Kidney (tissue), 14 donors: Measurements from ENCODE around the gene RAB19. TPM values are rescaled to one million over a fixed set of nuclear protein-coding genes. Genes with fewer than 3 reads are reported as not detected.

Experiments used
- DNase-seq, 5 donors: peaks; one replicate each; pipeline ENCODE4 v3.0.0-alpha.2; 2013 to 2020
- FAIRE-seq: peaks from 2 replicates; lab custom pipeline; 2012; peaks lifted over from hg19 to GRCh38; lab: Jason Lieb, UNC
- H3K27ac ChIP-seq, 2 donors: one replicate each; pipeline ENCODE4 v1.7.0; 2013; ENCODE audit warnings: low read depth in 2 of 2, low read length in 2 of 2, inconsistent platforms in 1 of 2
- H3K27me3 ChIP-seq: one replicate; pipeline ENCODE4 v1.7.1; 2013; ENCODE audit warnings: low read length, inconsistent platforms; ENCODE audit not compliant: control insufficient read depth, insufficient read depth
- H3K36me3 ChIP-seq, 3 donors: one replicate each; pipeline versions ENCODE4 v1.7.0 to v1.7.1; 2013; ENCODE audit warnings: low read length in 3 of 3, control low read depth in 1 of 3, inconsistent platforms in 1 of 3; ENCODE audit not compliant: insufficient read depth in 3 of 3, control insufficient read depth in 2 of 3
- H3K4me1 ChIP-seq, 3 donors: one replicate each; pipeline versions ENCODE4 v1.7.0 to v1.7.1; 2013; ENCODE audit warnings: low read length in 3 of 3, inconsistent platforms in 1 of 3, low read depth in 1 of 3; ENCODE audit not compliant: control insufficient read depth in 2 of 3, insufficient read depth in 2 of 3
- H3K4me3 ChIP-seq, 3 donors: one replicate each; pipeline versions ENCODE4 v1.7.0 to v1.8.1; 2013; ENCODE audit warnings: low read length in 3 of 3, control low read depth in 1 of 3, inconsistent platforms in 1 of 3
- H3K9ac ChIP-seq, 3 donors: one replicate each; pipeline versions ENCODE4 v1.7.0 to v1.7.1; 2013; ENCODE audit warnings: low read length in 3 of 3, control low read depth in 1 of 3, inconsistent platforms in 1 of 3
- H3K9me3 ChIP-seq, 3 donors: one replicate each; pipeline versions ENCODE4 v1.7.0 to v1.7.1; 2013; ENCODE audit warnings: low read length in 3 of 3, control low read depth in 1 of 3, inconsistent platforms in 1 of 3; ENCODE audit not compliant: control insufficient read depth in 2 of 3, insufficient read depth in 1 of 3
- CTCF ChIP-seq: IDR thresholded peaks from 3 replicates; pipeline ENCODE4 v1.5.1; 2012; ENCODE audit warnings: mild to moderate bottlenecking, moderate library complexity, borderline replicate concordance; ENCODE audit not compliant: insufficient read depth; ENCODE audit errors: extremely low read depth
- intact Hi-C: fragments of 100-400 bp; cut with DNase I; formaldehyde crosslinking; loops from one replicate; pipeline ENCODE4 v1.11.1; 2022
- polyA plus RNA-seq: library from polyadenylated mRNA; stranded (reverse); fragments of 350-450 nt; fragmentation: Illumina TruSeq; extraction: RNeasy Lipid Tissue Mini Kit (QIAGEN cat#74804); gene quantifications from one replicate; pipeline ENCODE4 v1.2.3, GENCODE V29; 2014; ENCODE audit warnings: low read depth, low replicate concordance; ENCODE audit not compliant: insufficient read depth
- total RNA-seq: library from RNA; stranded (reverse); fragmentation: NEBNext Ultra II Directional; extraction: Animal tissue kit (Norgen Biotek cat#: 25700); gene quantifications from one replicate; pipeline ENCODE4 v1.2.1, GENCODE V29; 2021
- donor health status: control.
- donor health status: control.
- donor health status: control.
- donor health status: control.
- donor health status: control.
- donor health status: DM: yes; HTN: yes; CAD: no.
- donor health status: Normal renal cell carcinoma (clear cell type).

The RAB19 gene
- total and polyA plus RNA-seq, 2 donors from 2014 or later, result 0.82 to 11.5 TPM

GRCh38 chr7:140360697-140361229, 43.1 kb upstream of the RAB19 start:
- H3K9ac ChIP-seq, result no peak overlapping the region
- DNase-seq (no peak), FAIRE-seq (no peak)
- H3K27me3 ChIP-seq, result no peaks in the 10 kb centered on the region
- H3K36me3 ChIP-seq, result peaks cover 0 to 9% (median 2%) of the 10 kb centered on the region in 3 donors
- H3K9me3 ChIP-seq, result no peaks in the 10 kb centered on the region
- peaks cover 0 to 2% (median 0%) of the 10 kb centered on the region in 3 donors for H3K4me1 ChIP-seq
- H3K4me3 ChIP-seq, result no peak overlapping the region
- no peak overlapping the region for H3K27ac ChIP-seq
- TF ChIP-seq CTCF, result no peak
- intact Hi-C loops, result no loop called here

GRCh38 chr7:140364819-140365218, 39.0 kb upstream of the RAB19 start:
- Histone ChIP-seq H3K27ac (no peak overlapping the region), H3K4me3 (no peak overlapping the region), H3K27me3 (no peaks in the 10 kb centered on the region), H3K9ac (no peak overlapping the region), H3K36me3 (peaks cover 0 to 6% (median 0%) of the 10 kb centered on the region in 3 donors), H3K4me1 (no peaks in the 10 kb centered on the region), H3K9me3 (no peaks in the 10 kb centered on the region)
- FAIRE-seq (no peak), DNase-seq (no peak)
- TF ChIP-seq CTCF, result no peak
- intact Hi-C loops, result no loop called here

GRCh38 chr7:140367528-140367927, 36.3 kb upstream of the RAB19 start:
- H3K4me1 ChIP-seq, result no peaks in the 10 kb centered on the region
- FAIRE-seq, result no peak
- H3K27ac ChIP-seq, result no peak overlapping the region
- no peak for DNase-seq
- intact Hi-C loops, result no loop called here
- H3K4me3 ChIP-seq, result no peak overlapping the region
- peaks cover 0 to 6% (median 0%) of the 10 kb centered on the region in 3 donors for H3K36me3 ChIP-seq
- H3K9me3 ChIP-seq, result no peaks in the 10 kb centered on the region
- H3K9ac ChIP-seq, result no peak overlapping the region
- no peaks in the 10 kb centered on the region for H3K27me3 ChIP-seq
- no peak for TF ChIP-seq CTCF

GRCh38 chr7:140369294-140369693, 34.6 kb upstream of the RAB19 start:
- no peaks in the 10 kb centered on the region for H3K4me1 ChIP-seq
- H3K27me3 ChIP-seq, result no peaks in the 10 kb centered on the region
- H3K9me3 ChIP-seq, result no peaks in the 10 kb centered on the region
- no peak overlapping the region for H3K27ac ChIP-seq
- FAIRE-seq, result no peak
- DNase-seq, result no peak
- no peak for TF ChIP-seq CTCF
- no peak overlapping the region for H3K4me3 ChIP-seq
- H3K9ac ChIP-seq, result no peak overlapping the region
- H3K36me3 ChIP-seq, result peaks cover 0 to 2% (median 0%) of the 10 kb centered on the region in 3 donors
- intact Hi-C loops, result no loop called here
